Ishikawa (cell line): ENCODE results near the gene SVEP1.

Experiments
- CEBPB ChIP-seq: IDR thresholded peaks from 2 replicates; pipeline ENCODE4 v1.6.1; 2012
- CREB1 ChIP-seq: IDR thresholded peaks from 2 replicates; pipeline ENCODE4 v1.6.1; 2012; ENCODE audit warnings: low read depth
- EGR1 ChIP-seq: IDR thresholded peaks from 2 replicates; pipeline ENCODE4 v1.6.1; 2012
- EP300 ChIP-seq: IDR thresholded peaks from 2 replicates; pipeline ENCODE4 v1.6.1; 2012; ENCODE audit warnings: borderline replicate concordance
- FOXM1 ChIP-seq: IDR thresholded peaks from 2 replicates; pipeline ENCODE4 v1.6.1; 2012; ENCODE audit warnings: low read depth, borderline replicate concordance
- MAX ChIP-seq: IDR thresholded peaks from 2 replicates; pipeline ENCODE4 v1.6.1; 2012
- NFIC ChIP-seq: IDR thresholded peaks from 2 replicates; pipeline ENCODE4 v1.6.1; 2012
- RAD21 ChIP-seq: IDR thresholded peaks from 2 replicates; pipeline ENCODE4 v1.6.1; 2012; ENCODE audit warnings: low read depth
- REST ChIP-seq: IDR thresholded peaks from 2 replicates; pipeline ENCODE4 v1.6.1; 2012; ENCODE audit warnings: low read depth, mild to moderate bottlenecking
- TAF1 ChIP-seq: IDR thresholded peaks from 2 replicates; pipeline ENCODE4 v1.6.1; 2012; ENCODE audit warnings: low read depth, mild to moderate bottlenecking
- TCF12 ChIP-seq: IDR thresholded peaks from 2 replicates; pipeline ENCODE4 v1.6.1; 2012; ENCODE audit warnings: low read depth
- TEAD4 ChIP-seq: IDR thresholded peaks from 2 replicates; pipeline ENCODE4 v1.6.1; 2012
- USF1 ChIP-seq: IDR thresholded peaks from 2 replicates; pipeline ENCODE4 v1.6.1; 2012
- YY1 ChIP-seq: IDR thresholded peaks from 2 replicates; pipeline ENCODE4 v1.6.1; 2012; ENCODE audit warnings: low read depth
- ZBTB7A ChIP-seq: IDR thresholded peaks from 2 replicates; pipeline ENCODE4 v1.6.1; 2012; ENCODE audit warnings: low read depth

Gene SVEP1

GRCh38 chr9:110440172-110440571, 139.4 kb downstream of the SVEP1 start:
- TF ChIP-seq REST (no peak), YY1 (no peak), TEAD4 (no peak), FOXM1 (no peak), TAF1 (no peak), USF1 (no peak), EGR1 (no peak), CEBPB (no peak), NFIC (no peak), ZBTB7A (no peak), RAD21 (no peak), CREB1 (no peak), EP300 (no peak), TCF12 (no peak), MAX (no peak)

- TF ChIP-seq EP300 (no peak), TCF12 (no peak), RAD21 (no peak), EGR1 (no peak), TEAD4 (no peak), TAF1 (no peak)
These were observed 147.3 kb downstream of the SVEP1 start for GRCh38 chr9:110432253-110432652.

GRCh38 chr9:110429453-110429852, 150.1 kb downstream of the SVEP1 start:
- no peak for TF ChIP-seq CREB1
- TF ChIP-seq EGR1 = no peak
- no peak for TF ChIP-seq MAX

- TF ChIP-seq RAD21 (peak; percentile 49), TCF12 (no peak)
These were observed 151.9 kb downstream of the SVEP1 start for GRCh38 chr9:110427497-110428104.

- TF ChIP-seq RAD21 = no peak
- no peak for TF ChIP-seq TAF1
- no peak for TF ChIP-seq CEBPB
- TF ChIP-seq NFIC = no peak
- TF ChIP-seq FOXM1 = no peak
- TF ChIP-seq ZBTB7A = no peak
- TF ChIP-seq REST = no peak
- TF ChIP-seq TEAD4 = no peak
- no peak for TF ChIP-seq EGR1
- no peak for TF ChIP-seq YY1
- TF ChIP-seq MAX = no peak
- no peak for TF ChIP-seq USF1
These were observed 153.4 kb downstream of the SVEP1 start for GRCh38 chr9:110426052-110426709.

- TF ChIP-seq REST = no peak
- TF ChIP-seq CEBPB = no peak
- no peak for TF ChIP-seq ZBTB7A
- TF ChIP-seq NFIC = no peak
- TF ChIP-seq USF1 = no peak
- no peak for TF ChIP-seq CREB1
- no peak for TF ChIP-seq TAF1
These were observed 165.1 kb downstream of the SVEP1 start for GRCh38 chr9:110414471-110414870.
